ENCODE data around the gene ZNF79. TPM values are rescaled to one million over a fixed set of nuclear protein-coding genes. Genes with fewer than 3 reads are reported as not detected.

The ZNF79 gene
- total RNA-seq, 2 donors from 2014 or later, result 7.3 to 12.2 TPM

DNA sequence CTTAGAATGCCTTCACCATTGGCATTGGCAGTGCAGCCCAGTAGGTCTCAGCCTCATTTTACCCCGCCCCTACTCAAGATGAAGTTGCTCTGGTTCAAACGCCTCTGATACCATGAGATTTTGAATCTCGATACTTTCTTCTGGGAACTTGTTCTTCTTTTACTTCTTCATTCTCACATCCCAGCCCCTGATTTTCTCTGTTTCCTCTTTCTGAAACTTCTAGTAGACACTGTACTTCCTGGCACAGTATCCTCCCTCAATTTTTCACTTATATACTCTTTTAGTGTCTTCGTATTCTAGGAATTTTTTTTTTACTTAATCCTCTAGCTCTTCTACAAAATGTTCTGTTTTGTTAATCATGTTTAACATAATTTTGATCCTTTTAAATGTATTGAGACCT, 13.1 kb upstream of the ZNF79 start:
- H3K4me3 ChIP-seq, result no peak overlapping the region
- no peaks in the 10 kb centered on the region for H3K9me3 ChIP-seq
- H3K4me1 ChIP-seq (ENCODE audit: control insufficient read depth in 1 of 2, low read depth in 2 of 2), result no peaks in the 10 kb centered on the region
- ATAC-seq (ENCODE audit: insufficient number of reproducible peaks, low FRiP score, low read depth), result no peak
- H3K27ac ChIP-seq, result no peak overlapping the region
- TF ChIP-seq, protein P1, sequence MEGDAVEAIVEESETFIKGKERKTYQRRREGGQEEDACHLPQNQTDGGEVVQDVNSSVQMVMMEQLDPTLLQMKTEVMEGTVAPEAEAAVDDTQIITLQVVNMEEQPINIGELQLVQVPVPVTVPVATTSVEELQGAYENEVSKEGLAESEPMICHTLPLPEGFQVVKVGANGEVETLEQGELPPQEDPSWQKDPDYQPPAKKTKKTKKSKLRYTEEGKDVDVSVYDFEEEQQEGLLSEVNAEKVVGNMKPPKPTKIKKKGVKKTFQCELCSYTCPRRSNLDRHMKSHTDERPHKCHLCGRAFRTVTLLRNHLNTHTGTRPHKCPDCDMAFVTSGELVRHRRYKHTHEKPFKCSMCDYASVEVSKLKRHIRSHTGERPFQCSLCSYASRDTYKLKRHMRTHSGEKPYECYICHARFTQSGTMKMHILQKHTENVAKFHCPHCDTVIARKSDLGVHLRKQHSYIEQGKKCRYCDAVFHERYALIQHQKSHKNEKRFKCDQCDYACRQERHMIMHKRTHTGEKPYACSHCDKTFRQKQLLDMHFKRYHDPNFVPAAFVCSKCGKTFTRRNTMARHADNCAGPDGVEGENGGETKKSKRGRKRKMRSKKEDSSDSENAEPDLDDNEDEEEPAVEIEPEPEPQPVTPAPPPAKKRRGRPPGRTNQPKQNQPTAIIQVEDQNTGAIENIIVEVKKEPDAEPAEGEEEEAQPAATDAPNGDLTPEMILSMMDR (IDR thresholded peaks at IDR 0.05), result no peak
- no peak for DNase-seq (ENCODE audit: low spot score)
- peaks cover under 1% of the 10 kb centered on the region for H3K36me3 ChIP-seq
- no peaks in the 10 kb centered on the region for H3K27me3 ChIP-seq (replicated peaks; ENCODE audit: insufficient read depth)

DNA sequence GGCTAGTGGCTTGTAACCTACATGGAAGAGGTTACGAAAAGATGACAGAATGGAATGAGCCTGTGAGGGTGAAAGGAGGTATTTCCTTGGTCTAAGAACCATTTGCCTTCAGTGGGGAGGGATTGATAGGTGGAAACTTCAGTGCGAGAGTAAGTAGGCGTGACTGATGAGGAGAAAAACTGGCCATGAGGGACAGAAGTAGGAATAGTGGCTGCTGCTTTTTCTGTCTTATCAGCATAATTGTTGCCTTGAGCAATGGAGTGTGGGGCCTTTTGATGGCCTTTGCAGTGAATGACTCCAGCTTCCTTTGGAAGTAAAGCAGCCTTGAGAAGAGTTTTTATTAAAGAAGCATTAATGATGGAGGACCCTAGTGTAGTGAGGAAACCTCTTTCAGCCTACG, 9.0 kb upstream of the ZNF79 start:
- no peak for ATAC-seq (ENCODE audit: insufficient number of reproducible peaks, low FRiP score, low read depth)
- no peaks in the 10 kb centered on the region for H3K4me1 ChIP-seq (ENCODE audit: control insufficient read depth in 1 of 2, low read depth in 2 of 2)
- TF ChIP-seq, protein P1 (IDR thresholded peaks at IDR 0.05), result no peak
- DNase-seq (ENCODE audit: low spot score), result no peak
- H3K27ac ChIP-seq, result no peak overlapping the region
- no peaks in the 10 kb centered on the region for H3K9me3 ChIP-seq
- no peak overlapping the region for H3K4me3 ChIP-seq
- no peaks in the 10 kb centered on the region for H3K36me3 ChIP-seq
- no peaks in the 10 kb centered on the region for H3K27me3 ChIP-seq (replicated peaks; ENCODE audit: insufficient read depth)

DNA sequence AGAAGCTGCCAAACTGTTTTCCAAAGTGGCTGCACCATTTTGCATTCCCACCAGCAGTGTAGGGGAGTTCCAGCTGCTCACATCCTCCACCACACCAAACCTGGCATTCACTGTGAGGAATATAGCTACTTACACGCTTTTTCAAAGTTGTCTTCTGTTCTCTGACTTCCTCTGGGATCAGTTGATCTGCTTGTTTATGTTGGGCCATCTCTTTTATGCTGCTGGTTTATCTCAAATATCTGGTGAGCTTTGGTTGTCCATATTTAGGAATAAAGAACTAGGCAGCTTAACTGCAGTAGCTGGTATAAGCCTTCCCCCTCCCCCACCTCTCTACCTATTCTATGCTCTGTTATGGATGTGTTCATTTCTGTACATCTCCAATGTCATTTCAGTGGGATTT, 8.5 kb upstream of the ZNF79 start:
- TF ChIP-seq, protein P1 (IDR thresholded peaks at IDR 0.05), result no peak
- no peak for DNase-seq (ENCODE audit: low spot score)
- Histone ChIP-seq H3K36me3 (no peaks in the 10 kb centered on the region), H3K4me1 (ENCODE audit: control insufficient read depth in 1 of 2, low read depth in 2 of 2) (no peaks in the 10 kb centered on the region), H3K27me3 (replicated peaks; ENCODE audit: insufficient read depth) (no peaks in the 10 kb centered on the region), H3K9me3 (no peaks in the 10 kb centered on the region), H3K4me3 (no peak overlapping the region), H3K27ac (no peak overlapping the region)
- no peak for ATAC-seq (ENCODE audit: insufficient number of reproducible peaks, low FRiP score, low read depth)

DNA sequence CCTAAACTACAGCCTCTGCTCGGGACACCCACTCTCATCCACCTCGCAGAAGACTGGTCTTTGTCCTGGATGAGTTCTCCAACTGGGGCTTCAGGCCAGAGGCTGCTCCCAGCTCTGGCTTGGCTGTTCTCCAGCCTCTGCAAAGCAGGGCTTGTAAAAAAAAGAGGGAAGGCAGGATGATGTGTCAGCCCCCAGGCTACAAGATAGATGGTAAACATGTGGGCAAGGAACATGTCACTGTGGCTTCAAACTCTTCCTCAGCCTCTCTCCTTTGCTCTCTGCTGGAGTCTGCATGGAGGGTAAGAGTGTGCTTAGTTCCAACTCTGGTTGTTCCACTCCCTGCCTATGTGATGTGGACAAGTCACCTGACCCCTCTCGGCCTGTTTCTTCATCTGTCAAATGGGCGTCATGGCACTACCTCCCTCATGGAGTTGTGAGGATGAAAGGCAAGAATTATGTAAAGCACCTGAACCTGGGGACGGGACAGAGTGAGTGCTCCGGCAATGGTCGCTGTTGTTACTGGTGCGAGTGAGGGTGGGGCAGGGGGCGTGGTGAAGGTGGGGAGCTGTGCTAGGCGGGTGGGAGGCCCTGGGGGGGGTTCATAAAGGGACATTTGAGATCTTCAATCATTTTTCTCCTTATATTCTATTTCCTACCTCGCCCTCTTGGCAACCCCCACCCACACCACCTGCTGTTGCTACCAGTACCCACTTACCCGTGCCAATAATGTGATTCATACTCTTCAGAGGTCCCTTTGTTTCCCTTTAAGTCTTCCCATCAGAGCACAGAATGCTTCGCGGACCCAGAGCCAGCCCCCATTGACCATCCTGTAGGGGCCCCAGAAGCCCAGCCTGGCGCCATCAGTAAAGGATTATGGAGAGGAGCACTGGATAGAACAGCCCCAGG, 6.8 kb upstream of the ZNF79 start:
- no peaks in the 10 kb centered on the region for H3K9me3 ChIP-seq
- TF ChIP-seq, protein P1 (IDR thresholded peaks at IDR 0.05), result no peak
- ATAC-seq (ENCODE audit: insufficient number of reproducible peaks, low FRiP score, low read depth), result no peak
- no peak overlapping the region for H3K27ac ChIP-seq
- H3K4me1 ChIP-seq (ENCODE audit: control insufficient read depth in 1 of 2, low read depth in 2 of 2), result peaks cover 0 to 7% of the 10 kb centered on the region in 2 donors
- no peaks in the 10 kb centered on the region for H3K27me3 ChIP-seq (replicated peaks; ENCODE audit: insufficient read depth)
- DNase-seq (ENCODE audit: low spot score), result no peak
- H3K4me3 ChIP-seq, result no peak overlapping the region
- no peaks in the 10 kb centered on the region for H3K36me3 ChIP-seq

DNA sequence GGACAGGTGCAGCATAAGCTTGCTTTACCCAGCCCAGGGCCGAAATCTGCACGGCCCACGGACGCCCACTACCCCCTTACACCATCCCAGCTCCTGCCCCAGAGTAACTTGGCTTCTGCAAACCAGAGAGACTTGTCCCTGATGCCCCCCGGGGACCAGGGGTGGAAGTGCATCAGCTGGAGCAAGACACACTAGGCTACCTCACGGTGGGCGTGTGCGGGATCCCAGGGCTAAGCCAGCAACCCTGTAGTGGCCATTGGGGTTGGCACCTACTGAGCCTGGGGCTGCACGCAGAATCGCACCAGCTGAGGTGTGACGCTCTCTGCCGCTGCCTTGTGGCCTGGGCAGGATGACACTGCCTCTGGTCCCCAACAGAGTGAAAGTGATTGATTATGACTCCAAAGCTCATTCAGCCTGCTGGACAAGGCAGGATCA, 6.1 kb upstream of the ZNF79 start:
- DNase-seq (ENCODE audit: low spot score), result no peak
- Histone ChIP-seq H3K36me3 (no peaks in the 10 kb centered on the region), H3K27me3 (replicated peaks; ENCODE audit: insufficient read depth) (no peaks in the 10 kb centered on the region), H3K4me3 (no peak overlapping the region), H3K9me3 (no peaks in the 10 kb centered on the region), H3K4me1 (ENCODE audit: control insufficient read depth in 1 of 2, low read depth in 2 of 2) (peaks cover 3 to 14% of the 10 kb centered on the region in 2 donors), H3K27ac (no peak overlapping the region)
- ATAC-seq (ENCODE audit: insufficient number of reproducible peaks, low FRiP score, low read depth), result no peak
- TF ChIP-seq, protein P1 (IDR thresholded peaks at IDR 0.05), result no peak
